Fibroblast of upper back skin (primary cell): Measurements from ENCODE around the gene WDR43.
"Not testable (repeated sequence)": the region's sequence is repeated elsewhere in the genome, so short reads cannot be mapped to it uniquely, and the experiment has no call there.

Experiments
- DNase-seq: peaks from one replicate; pipeline ENCODE4 v3.0.0-alpha.2; 2013

The WDR43 gene

DNA sequence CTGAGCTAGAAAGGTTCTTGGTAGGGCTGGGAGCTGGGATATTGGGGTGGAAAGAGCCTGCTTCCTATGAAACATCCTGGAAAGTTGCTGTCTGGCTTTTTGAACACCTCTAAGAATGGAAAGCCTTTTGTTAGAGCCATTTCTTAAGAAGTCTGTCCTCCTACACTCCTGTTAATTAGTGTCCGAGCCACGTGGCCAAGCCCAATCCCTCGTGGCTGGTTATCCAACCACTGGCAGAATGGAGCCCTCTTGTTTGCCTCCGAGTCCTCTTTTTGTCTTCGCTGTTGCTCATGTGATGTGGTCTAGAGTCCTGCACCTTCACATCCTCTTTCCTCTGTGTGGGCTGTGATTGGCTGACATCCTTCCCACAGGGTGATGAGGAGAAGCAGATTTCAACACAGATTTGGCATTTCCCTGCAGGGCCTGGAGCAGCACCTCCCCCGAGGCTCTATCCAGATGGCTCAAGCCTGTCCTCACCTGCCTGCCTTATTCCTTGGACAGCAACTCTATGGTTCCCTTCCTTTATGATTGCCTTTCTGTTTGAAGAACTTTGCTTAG lies 78.4 kb downstream of the WDR43 start:
- no peak for DNase-seq

DNA sequence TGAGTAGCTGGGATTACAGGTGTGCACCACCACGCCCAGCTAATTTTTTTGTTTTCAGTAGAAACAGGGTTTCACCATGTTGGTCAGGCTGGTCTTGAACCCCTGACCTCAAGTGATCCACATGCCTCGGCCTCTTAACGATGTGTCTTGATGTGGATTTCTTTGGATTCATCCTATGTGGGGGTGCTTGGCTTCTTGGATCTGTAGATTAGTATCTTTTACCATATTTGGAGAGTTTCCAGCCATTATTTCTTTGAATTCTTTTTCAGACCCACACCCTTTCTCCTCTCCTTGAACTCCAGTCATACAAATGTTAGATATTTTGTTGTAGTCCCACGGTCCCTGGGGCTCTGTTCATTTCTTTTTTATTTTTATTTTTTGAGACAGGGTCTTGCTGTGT lies 79.8 kb downstream of the WDR43 start:
- no peak for DNase-seq

DNA sequence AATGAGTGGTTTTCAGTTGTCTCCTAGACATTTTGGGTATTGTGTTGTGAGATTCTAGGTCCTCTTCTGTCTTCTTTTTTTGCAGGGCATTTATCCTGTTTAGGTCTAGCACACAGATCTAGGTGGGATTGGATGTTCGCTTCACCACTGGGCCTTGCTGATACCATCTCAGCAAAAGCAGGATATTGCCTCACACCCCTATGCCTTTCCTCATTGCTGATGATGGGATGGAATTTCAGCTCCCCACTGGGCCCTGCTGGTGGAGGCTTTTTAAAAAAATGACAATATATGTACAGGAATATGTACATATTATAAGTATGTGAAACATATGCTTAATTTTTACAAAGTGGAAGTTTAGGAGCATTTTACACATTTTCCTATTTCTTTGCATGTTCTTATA lies 81.2 kb downstream of the WDR43 start:
- no peak for DNase-seq

DNA sequence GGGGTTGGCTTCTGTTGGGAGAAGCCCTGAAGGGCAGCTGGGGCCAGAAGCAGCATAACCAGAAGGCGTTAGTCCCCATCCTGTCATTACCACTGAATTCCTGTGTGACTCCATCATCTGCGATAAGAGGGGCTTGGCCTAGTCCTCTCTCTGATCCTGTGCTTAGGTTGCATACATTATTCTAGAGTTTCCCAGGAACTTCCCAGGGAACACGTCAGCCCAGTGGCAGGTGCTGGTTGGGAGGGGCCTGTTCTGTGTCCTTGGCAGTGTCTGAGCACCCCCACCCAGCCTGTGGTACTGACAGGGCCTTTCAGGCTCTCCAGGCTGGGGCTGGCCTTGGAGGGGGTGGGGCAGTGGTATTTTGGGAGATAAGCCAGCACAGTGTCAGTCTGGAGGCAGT lies 82.1 kb downstream of the WDR43 start:
- peak; percentile 17 for DNase-seq

DNA sequence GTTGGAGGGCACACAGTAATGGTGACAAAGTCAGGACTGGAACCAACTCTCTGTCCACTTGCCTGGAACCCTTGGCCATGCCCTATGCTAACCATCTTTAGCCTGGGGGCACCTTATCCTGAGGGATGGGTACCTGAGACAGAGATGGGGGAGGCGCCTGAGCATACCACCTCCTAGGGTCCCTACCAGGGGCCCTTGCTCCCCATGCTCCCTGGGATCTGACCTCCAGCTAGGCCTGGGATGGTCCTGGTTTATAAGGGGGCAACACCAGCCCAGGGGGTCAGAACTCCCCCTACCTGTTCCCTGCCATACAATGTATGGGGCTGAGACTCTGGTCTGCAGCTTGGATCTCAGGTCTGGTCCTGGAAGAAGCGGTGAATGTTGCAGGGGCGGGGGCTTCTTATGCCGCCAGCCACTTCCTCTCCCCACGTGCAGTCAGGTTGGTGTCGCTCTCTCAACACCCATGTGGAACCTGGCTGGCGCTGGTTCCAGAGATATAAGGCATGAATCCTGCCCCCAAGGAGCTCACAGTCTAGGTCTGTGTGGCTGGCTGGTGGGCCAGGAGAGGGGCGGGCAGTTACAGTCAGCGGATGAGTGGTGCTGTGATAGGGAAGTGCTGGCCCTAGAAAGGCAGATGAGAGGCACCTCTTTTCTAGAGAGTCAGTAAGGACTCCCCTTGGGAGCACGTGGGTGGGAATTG lies 82.9 kb downstream of the WDR43 start:
- DNase-seq: no peak

DNA sequence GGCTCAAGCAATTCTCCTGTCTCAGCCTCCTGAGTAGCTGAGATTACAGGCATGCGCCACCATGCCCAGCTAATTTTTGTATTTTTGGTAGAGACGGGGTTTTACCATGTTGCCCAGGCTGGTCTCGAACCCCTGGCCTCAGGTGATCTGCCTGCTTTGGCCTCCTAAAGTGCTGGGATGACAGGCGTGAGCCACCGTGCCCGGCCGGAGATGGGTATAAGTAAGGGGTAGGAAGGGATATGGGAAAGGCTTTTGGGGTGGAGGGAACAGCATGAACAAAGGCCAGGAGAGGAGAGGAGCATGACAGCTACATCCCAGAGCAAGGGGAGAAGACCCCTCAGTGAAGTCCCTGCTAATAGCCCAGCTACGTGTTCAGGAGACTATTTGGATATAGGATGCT lies 83.5 kb downstream of the WDR43 start:
- DNase-seq: not testable (repeated sequence)

DNA sequence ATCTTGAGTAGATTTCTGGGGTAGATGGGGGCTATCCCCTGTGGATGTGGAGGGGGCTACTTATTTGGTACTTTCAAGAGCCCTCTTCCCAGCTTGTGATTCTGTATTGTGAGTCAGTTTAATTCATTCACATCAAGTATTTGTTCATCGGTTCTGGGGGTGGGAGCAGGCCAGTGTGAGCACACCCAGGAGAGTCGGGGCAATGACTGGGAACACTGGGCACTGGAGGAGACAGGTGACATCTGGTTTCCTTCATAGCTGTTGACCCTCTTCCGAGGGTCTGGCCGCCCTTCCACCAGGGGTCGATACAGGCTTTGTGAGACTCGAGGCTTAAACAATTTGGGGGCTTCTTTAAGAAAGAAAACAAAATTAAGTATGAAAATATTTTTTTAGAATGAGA lies 84.1 kb downstream of the WDR43 start:
- no peak for DNase-seq

DNA sequence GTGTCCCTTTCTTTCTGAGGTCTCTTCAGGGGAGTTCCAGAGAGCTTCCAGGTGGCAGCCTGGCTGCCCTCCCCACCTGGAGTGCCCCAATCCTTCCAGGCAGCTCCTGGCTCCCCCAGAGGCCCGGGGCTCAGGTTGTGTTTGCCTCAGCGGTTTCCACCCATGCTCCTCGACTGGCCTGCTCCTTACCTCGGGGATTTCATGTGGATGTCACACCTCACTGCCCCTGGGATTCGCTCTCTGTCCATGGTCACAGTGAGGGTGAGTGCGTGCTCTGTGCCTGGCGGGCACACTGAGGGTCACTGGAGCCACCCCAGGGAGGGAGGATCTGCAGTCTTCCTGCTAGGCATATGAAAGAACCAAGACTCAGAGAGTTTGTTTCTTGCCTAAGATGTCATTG lies 84.6 kb downstream of the WDR43 start:
- DNase-seq: no peak

DNA sequence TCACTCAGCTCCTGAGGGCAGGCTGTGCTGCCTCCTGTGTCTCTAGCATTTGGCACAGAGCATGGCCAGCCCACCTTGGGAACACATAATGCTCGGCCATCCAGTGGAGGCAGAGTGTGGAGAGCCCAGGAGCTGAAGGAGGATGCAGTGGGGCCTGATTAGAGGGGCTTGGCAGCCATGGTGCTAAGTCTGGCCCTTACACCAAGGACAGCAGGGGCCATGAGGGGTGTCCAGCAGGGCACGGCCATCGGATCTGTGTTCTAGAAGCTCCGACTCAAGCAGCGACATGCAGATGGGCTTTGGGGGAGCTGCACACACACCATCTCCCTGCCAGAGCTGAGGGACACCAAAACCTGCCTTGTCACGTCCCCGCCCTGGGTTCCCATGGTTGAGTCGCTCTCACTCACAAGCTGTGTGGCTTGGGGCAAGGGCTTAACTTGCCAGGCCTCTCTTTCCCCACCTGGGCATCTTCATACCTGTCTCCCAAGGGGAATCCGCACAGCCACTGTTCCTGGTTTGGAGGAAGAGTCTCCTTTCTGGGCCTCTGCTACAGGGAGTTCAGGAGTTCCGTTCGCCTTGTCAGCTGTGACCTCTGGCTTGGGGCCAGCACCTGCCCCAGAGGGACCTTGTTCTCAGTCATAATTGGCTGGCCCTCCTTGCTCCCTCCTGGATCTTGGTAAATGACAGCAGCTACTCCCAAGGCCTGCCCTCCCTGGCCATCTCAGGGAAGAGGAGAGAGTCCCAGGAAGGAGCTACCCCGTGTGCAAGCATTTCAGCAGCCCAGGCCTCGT lies 85.3 kb downstream of the WDR43 start:
- no peak for DNase-seq

DNA sequence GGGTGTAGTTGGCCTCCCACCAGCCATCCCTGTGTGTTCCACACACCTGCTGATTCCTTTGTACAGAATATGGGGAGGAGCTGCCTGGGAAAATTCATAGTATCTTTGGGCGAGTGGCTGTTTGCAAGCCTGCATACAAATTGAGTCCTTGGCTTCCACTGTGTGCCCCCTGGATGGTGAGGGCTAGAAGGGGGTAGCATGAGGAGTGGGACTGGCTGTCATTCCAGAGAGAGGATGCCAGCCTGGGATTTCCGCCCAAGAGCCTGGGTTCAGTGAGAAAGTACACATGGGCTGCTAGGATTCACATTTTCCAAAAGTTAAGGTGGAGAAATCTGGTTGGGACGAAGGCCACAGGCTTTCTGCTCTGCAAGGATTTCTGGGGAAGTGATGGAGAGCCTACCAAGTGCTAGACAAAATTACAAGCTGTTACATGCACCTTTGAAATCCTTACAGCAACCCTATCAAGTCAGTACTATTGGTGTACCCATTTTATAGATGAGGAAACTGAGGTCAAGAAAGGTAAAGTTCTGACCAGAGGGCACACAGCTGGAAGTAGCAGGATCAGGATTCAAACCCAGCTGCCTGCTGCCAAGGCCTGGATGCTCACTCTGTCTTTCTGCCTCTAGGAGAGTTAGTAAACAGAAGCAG lies 86.0 kb downstream of the WDR43 start:
- DNase-seq: no peak

DNA sequence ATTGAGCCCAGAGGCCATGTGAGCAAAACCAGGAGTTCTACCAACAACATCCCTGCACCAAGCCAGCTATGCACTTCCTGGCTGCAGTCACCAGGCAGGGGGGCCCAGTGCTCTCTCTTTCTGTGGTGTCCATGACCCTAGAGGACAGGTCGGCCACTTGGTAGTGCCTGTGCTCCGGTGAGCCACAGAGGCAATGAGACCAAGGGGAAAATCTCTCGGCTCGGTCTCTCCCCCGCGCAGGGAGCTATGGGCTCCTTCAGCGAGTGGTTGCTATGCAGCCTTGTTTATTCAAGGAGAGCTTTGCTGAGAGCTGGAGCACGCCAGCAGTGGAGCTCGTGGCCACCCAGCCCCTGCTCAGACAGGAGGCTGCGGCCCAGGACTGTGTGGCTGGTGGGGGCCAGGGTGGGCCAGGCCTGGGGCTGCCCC lies 86.6 kb downstream of the WDR43 start, which contains the start of gene TOGARAM2:
TSS of gene TOGARAM2 (plus strand) at position 283 of the 426 bp plus-strand sequence. CDS start 13,537 bp downstream, outside the sequence.
- DNase-seq: no peak

DNA sequence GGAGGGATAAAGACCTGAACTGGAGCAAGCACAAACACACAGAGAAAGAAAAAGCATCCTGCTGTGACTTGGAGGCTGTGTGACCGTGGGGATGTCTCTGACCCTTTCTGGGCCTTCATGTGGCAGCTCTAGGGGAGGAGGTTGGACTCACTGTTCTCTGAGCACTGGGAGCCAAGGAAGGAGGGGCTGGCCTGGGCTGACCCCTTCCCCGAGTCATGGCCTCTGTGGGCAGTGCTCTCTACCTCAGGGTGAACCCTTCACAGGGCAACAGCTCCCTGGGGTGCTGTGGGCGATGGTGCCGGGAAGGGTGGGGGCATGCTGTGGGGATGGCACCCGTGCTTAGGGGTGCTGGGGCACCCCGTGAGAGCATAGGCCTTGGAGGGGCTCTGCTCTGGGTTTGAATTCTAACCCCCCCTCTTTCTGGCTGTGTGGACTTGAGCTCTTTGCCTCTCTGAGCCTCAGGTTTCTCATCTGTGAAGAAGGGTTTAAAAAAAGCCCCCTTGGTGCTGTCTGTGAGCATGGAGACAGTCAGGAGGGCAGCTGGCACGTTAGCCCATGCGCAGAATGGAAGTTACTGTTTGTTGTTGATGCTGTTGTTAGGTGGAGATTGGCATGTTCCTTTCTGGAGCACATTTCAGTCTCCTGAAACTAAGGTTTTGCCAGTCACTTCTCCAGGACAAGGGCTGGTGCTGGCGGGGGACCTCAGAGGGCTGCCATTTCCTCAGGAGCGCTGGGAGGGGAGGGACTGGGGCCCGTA lies 87.3 kb downstream of the WDR43 start:
- DNase-seq: no peak

DNA sequence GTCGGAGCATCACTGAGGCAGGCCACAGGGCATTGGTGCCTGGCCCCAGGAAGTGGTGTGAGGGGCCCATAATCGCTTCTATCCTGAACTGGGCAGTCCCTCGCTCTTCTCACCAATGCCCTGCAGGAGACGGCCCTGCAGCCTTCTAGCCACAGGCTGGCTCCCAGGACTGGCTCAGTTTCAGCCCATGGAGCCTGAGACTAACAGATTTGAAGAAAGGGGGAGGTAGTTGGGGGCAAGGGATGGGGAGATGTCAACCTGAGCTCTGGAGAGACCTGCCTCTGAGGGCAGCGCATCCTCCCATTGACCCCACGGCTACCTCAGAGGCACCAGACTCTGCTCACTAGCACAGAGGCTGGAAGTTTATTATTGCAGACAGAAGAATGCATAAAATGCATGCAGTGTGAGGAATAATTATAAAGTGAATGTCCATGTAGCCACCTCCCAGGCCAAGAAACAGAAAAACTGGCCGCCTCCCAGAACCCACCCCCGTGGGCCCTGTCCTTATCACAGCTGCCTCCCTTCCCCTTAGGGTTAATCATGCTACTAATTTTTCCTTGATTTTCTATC lies 88.0 kb downstream of the WDR43 start:
- no peak for DNase-seq

DNA sequence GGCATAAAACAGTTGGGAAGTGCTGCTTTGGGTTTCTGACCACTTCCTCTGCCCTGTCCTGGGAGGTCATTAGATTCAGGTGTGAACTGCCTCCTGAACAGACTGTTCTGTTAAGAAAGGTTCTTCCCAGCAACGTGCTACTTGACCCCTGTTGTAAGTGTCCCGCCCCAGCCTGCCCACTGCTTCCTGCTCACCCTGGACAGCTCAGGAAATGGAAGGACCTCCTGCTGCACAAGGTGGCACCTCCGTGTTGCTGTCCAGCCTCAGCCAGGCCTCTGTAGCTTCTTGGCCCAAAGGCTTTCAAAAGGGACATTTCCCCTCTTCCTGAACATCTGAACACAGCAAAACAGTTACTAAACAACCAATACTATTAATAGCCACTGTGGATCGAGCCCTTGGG lies 92.0 kb downstream of the WDR43 start:
- DNase-seq: no peak

DNA sequence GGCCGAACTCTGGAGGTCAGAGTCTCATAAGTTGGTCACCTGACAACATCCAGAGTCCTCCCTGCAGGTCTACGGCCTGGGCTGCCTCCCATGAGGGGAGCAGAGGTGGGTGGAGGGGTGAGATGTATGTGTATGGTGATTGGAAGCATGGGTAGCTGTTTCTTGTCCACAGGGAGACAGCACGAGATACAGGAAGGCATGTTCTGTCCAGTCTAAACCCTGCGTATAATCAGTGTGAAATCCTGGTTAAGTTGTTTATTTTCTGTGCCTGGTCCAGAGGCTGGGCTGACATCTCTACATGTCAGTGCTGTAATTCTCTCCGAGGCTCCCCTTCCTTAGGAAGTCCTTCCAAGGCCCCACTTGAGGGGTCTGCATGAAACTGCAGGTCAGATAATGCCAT lies 95.5 kb downstream of the WDR43 start:
- no peak for DNase-seq

DNA sequence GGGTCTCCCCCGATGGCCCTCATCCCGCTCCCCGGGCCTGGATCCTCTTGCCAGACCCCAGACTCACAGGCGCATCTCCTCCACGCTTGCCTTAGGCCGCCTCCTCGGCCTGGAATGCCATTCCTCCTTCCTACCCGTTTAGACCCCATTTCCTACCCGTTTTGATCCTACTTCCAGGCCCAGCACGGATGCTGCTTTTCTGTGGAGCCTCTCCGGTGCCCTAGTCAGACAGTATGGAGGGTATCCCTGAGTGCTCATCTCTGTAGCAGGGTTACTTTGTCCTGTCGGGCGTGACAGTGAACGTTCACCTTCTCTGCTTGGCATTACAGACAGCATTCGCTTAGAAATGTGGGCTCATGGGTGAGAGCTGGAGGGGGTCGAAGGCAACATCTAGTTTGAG lies 96.0 kb downstream of the WDR43 start:
- no peak for DNase-seq

DNA sequence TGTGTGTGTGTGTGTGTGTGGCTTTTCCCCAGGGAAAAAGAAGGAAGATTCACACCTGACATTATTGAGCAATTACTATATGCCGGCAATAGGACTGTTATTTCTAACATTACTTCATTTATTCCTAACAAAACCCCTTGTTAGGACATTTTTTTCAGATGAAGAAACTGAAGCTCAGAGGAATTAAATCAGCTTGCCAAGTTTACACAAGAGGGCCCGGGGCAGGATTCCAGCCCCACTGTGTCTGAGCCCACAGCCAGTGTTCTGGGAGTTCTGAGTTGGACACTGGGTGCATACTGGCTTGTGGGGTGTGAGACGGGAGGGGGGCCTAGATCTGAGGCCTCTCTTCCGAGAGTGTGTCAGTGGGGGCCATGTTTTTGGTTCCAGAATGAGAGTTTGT lies 96.6 kb downstream of the WDR43 start:
- peak; percentile 16 for DNase-seq

DNA sequence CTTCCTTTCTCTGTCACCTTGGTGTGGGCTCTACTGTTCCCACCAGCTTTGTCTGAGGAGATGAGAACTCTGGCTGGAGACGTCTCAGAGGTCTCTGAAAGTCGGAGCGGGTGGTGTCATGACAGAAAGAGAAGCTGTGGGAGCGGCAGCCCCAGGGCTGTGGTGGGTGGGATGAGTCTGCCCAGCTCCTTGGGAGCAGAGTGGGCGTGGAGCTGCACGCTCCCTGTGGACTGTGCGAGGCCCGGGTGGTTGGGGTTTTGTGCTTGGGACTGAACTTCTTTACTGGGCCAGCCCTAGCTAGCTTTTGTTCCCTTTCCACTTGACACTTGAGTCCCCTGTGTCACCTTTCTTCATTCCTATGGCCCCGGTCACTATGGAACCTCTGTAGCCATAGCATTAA lies 97.0 kb downstream of the WDR43 start:
- DNase-seq: no peak

DNA sequence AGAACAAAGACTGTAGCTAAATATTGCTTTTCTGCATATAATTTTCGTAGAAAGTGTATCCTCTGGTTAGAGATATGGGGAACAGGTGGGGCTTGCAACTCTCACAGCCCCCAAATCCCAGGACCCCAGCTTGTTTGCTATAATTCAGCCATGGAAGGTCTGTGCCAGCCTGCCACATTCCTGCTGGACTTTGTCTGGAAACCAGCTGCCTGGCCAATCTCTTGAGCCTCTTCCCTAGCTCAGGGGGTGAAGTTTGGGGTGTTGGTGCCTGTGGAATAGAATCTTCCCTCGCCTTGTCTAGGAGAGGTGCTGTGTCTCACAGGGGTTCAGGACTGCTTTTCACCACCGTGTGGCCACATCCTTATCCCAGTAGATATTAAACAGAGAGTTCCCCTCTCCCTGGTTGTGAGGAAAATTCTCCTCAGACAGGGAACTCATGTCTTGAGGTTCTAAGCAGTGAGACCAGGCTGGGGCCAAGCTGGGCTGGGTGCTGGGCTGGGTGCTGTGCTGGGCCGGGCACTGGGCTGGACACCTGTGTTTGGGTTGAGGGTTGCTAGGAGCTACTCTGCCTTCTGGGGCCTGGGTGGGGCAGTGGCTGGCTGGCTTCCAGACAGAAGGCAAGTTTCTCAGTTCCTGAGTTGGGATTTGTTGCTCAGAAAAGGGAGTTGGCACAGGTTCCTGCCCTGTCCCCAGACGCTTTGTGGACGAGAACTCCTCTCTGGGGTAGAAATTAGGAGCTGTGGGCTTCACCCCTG lies 98.9 kb downstream of the WDR43 start:
- DNase-seq: no peak

DNA sequence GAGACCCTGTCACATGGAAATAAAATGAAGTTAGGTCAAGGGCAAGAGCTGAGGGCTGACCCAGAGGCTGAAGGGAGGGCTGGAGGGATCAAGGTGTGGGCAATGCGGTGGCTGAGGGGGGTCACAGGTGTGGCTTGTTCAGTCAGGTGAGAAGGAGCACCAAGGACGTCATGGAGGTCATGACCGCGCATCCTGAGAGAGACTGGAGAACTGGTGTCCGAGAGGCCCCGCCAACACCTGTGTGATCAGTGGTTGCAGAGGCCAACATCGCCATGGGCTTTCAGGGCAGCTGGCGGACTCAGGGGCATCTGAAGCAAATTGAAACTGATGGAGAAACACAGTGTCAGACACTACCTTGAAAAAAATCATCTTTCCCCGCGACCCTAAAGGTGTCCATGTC lies 99.6 kb downstream of the WDR43 start:
- DNase-seq: no peak

DNA sequence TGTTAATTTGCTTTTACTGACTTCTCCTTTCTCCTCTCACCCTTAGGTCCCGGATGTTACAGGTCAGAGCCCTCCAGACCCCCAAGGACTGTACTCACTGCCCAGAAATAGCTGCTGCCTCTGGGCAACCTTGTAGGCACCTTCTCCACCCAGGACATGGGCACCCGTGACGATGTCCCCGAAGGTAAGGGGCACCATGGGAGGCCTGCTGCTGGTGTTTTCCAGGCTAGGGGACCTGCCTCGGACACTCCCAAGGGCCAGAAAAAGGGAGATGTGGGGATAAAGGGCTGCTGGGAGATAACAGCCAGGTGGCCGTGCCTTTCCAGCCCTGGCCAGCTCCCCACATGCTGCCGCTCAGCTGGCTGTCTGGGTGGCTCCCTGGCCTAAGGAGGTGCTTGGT lies 100.2 kb downstream of the WDR43 start:
- no peak for DNase-seq
